Activated CD8-positive, alpha-beta memory T cell treated with anti-CD3 and anti-CD28 coated beads for 1 hour (primary cell): ENCODE results near the gene AGBL1.
"Not testable (repeated sequence)": the region's sequence is repeated elsewhere in the genome, so short reads cannot be mapped to it uniquely, and the experiment has no call there.

Experiments used
- DNase-seq, 2 donors: peaks; one replicate each; pipeline ENCODE4 v3.0.0-alpha.2; 2020; ENCODE audit warnings: low read depth in 1 of 2; ENCODE audit errors: extremely low read depth in 1 of 2

Gene AGBL1

GRCh38 chr15:86082619-86083380 is 3.1 kb downstream of the AGBL1 start:
- DNase-seq, result no peak

- DNase-seq, result no peak
These were observed 8.1 kb downstream of the AGBL1 start for GRCh38 chr15:86087808-86088207.

GRCh38 chr15:86089422-86089821 is 9.8 kb downstream of the AGBL1 start:
- no peak for DNase-seq

GRCh38 chr15:86101818-86102217 is 22.1 kb downstream of the AGBL1 start:
- no peak for DNase-seq

- DNase-seq, result no peak
These were observed 24.2 kb downstream of the AGBL1 start for GRCh38 chr15:86103825-86104224.

- no peak for DNase-seq
These were observed 26.6 kb downstream of the AGBL1 start for GRCh38 chr15:86106306-86106705.

GRCh38 chr15:86115145-86115801 is 35.6 kb downstream of the AGBL1 start:
- no peak for DNase-seq

- no peak for DNase-seq
These were observed 42.0 kb downstream of the AGBL1 start for GRCh38 chr15:86121568-86122225.

GRCh38 chr15:86122691-86123391 is 43.2 kb downstream of the AGBL1 start:
- DNase-seq, result not testable (repeated sequence)

- DNase-seq, result no peak
These were observed 46.1 kb downstream of the AGBL1 start for GRCh38 chr15:86125775-86126174.

GRCh38 chr15:86127547-86127946 is 47.9 kb downstream of the AGBL1 start:
- DNase-seq, result no peak

GRCh38 chr15:86135041-86135440 is 55.4 kb downstream of the AGBL1 start:
- DNase-seq, result no peak

- no peak for DNase-seq
These were observed 57.2 kb downstream of the AGBL1 start for GRCh38 chr15:86136861-86137260.

GRCh38 chr15:86138798-86139197 is 59.1 kb downstream of the AGBL1 start:
- no peak for DNase-seq

GRCh38 chr15:86139828-86140227 is 60.2 kb downstream of the AGBL1 start:
- DNase-seq, result no peak

- no peak for DNase-seq
These were observed 75.0 kb downstream of the AGBL1 start for GRCh38 chr15:86154705-86155104.

GRCh38 chr15:86155551-86155950 is 75.9 kb downstream of the AGBL1 start:
- no peak for DNase-seq

GRCh38 chr15:86157606-86158293 is 78.1 kb downstream of the AGBL1 start:
- no peak for DNase-seq

GRCh38 chr15:86159468-86159867 is 79.8 kb downstream of the AGBL1 start:
- DNase-seq, result no peak

- no peak for DNase-seq
These were observed 81.6 kb downstream of the AGBL1 start for GRCh38 chr15:86161250-86161649.

GRCh38 chr15:86162172-86162591 is 82.5 kb downstream of the AGBL1 start:
- no peak for DNase-seq
